HG02678 (cell line): ENCODE results near the gene ZNF235.
"Not testable (repeated sequence)": the region's sequence is repeated elsewhere in the genome, so short reads cannot be mapped to it uniquely, and the experiment has no call there.

Experiments used
- ATAC-seq: cut with Tn5 transposase; IDR thresholded peaks from one replicate; pipeline ENCODE4 v1.9.1; 2021; ENCODE audit warnings: mild to moderate bottlenecking, moderate library complexity; ENCODE audit not compliant: unreplicated experiment

The ZNF235 gene

GRCh38 chr19:44304659-44305193, at the start of gene ZNF235:
ZNF235 (minus strand) TSS chr19:44305025; CDS start chr19:44303404, 1,621 bp downstream.
- peak; percentile 94 for ATAC-seq

- no peak for ATAC-seq
Observed at GRCh38 chr19:44346556-44346955, 41.7 kb upstream of the ZNF235 start.

- ATAC-seq: no peak
Observed at GRCh38 chr19:44345959-44346358, 41.1 kb upstream of the ZNF235 start.

GRCh38 chr19:44344255-44344654, 39.4 kb upstream of the ZNF235 start:
- no peak for ATAC-seq

DNA sequence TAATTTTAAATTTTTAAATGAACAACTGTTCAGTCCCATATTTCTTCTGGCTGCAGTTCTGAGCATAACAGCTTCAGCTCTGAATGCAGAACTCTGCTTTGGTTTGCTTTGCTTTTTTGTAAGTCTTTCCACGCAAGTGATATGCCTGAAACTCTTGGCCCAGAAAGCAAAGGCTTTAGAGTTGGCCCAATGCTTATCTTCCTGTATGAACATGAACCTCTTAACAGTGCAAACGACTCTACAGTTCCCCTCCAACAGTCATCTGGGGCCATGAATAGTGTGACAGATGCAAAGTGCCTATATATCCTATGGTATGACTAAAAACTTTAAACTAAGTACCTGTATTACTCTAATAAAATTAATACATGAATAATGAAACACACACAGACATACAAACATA, 37.0 kb upstream of the ZNF235 start:
- no peak for ATAC-seq

GRCh38 chr19:44334639-44335038, 29.8 kb upstream of the ZNF235 start:
- not testable (repeated sequence) for ATAC-seq

DNA sequence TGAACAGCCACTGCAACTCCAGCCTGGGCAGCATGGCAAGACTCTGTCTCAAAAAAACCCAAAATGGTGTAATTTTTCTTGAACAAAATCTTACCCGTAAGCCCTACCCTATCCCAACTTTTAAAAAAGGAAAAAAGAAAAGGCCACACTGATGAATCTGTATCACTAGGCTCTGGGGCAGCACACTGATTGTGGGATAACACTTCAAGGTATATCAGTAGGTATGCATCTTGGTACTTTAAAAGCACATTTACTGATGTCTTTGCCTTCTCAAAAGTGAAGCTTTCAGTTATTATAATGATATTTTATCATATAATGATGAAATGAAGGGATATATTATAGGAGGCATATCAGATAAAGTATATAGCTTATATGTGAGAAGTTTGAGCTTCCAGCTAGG, 27.3 kb upstream of the ZNF235 start:
- no peak for ATAC-seq

GRCh38 chr19:44315883-44316282, 11.1 kb upstream of the ZNF235 start:
- no peak for ATAC-seq

DNA sequence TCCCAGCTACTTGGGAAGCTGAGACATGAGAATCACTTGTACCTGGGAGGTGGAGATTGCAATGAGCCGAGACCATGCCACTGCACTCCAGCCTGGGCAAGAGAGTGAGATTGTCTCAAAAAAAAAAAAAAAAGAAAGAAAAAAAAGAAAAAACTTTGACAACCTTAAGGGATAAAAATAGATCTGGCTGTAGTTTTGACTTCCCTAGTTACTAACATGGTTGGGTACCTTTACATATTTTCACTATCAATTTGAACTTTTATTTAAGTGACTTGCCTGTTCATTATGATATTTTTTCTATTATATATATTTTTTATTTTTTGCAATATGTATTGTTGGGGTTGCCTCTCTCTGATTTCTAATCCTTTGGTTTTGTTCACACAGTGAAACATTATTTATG, 8.4 kb upstream of the ZNF235 start:
- no peak for ATAC-seq

- no peak for ATAC-seq
Observed at GRCh38 chr19:44308011-44308410, 3.2 kb upstream of the ZNF235 start.

GRCh38 chr19:44306283-44306682, 1.5 kb upstream of the ZNF235 start:
- no peak for ATAC-seq

DNA sequence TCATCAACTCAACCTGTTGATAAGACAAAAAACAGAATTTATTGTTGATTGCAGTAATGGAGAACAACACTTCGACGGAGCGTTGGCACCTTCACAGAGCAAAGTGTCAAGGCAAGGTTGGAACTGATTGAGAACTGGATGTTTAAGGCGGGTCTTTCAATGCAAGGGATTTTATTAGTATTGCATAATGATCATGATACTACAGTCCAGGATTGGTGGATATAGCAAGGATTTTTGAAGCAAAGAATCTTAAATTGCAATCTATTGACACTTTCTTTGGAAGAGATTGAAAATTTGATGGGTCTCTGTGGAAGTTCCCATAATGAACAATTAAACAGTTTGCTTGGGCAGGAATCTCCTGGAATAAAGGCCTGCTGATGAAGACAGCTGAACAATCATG, 632 bp upstream of the ZNF235 start:
- no peak for ATAC-seq

DNA sequence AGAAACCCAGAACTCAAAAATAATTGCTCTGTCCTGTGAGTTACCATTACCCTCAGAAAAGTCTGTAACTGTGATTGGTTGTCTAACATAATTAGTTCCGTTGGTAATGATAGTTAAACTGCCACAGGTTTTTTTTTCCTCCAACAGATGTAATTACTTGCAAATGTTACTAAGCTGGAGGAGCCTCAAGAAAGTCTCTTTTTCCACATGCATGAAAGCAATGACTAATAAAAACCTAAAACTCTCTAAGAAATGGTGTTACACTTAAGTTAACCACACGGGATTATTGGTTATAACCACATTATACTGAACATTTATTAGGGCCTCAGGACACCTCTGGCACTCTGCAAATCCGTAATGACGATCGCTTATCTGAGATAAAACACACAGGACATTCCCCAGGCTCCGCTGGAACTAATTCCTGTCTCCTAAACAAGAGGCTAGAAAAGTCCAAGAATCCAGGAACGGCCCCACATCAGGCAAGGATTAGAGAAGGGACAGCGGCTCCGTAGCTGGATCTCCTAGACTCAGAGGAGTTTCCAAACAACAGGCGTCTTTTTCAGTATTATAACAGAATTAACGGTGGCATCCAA, 753 bp downstream of the ZNF235 start:
- peak; percentile 8 for ATAC-seq

GRCh38 chr19:44303320-44303719, 1.5 kb downstream of the ZNF235 start:
- ATAC-seq: no peak

DNA sequence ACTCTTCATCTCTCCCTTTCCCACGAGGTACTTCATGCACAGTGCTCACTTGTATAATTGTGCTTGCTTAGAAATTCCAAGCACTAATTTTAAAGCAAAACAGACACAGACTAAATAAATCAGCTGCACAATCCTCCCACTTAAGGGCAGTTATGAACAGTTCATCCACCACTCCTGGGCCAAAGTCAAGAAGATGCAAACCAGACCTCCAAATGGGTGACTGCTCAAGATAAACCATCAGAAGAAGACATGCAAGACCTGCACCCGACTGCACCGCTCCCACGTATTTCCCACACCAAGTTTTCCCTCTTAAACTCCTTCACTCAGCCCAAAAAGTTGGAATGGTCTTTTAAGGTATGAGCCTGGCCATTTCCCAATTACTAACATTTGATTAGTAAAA, 19.9 kb downstream of the ZNF235 start:
- no peak for ATAC-seq

GRCh38 chr19:44282846-44283245, 22.0 kb downstream of the ZNF235 start:
- ATAC-seq: no peak

GRCh38 chr19:44280916-44281315, 23.9 kb downstream of the ZNF235 start:
- no peak for ATAC-seq

GRCh38 chr19:44278181-44278690, 26.6 kb downstream of the ZNF235 start:
- ATAC-seq: no peak

DNA sequence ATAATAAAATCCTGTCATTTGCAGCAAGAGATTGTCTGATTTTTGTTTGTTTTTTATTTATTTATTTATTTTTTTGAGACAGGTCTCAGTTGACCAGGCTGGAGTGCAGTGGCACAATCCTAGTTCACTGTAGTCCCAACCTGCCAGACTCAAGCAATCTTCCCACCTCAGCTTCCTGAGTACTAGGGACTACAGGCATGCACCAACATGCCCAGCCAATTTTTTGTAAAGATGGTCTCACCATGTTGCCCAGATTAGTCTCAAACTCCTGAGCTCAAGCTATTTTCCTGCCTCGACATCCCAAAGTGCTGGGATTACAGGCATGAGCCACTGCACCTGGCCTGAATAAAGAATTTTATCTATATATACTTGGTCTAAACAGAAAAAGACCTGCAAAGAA, 27.5 kb downstream of the ZNF235 start:
- ATAC-seq: no peak

DNA sequence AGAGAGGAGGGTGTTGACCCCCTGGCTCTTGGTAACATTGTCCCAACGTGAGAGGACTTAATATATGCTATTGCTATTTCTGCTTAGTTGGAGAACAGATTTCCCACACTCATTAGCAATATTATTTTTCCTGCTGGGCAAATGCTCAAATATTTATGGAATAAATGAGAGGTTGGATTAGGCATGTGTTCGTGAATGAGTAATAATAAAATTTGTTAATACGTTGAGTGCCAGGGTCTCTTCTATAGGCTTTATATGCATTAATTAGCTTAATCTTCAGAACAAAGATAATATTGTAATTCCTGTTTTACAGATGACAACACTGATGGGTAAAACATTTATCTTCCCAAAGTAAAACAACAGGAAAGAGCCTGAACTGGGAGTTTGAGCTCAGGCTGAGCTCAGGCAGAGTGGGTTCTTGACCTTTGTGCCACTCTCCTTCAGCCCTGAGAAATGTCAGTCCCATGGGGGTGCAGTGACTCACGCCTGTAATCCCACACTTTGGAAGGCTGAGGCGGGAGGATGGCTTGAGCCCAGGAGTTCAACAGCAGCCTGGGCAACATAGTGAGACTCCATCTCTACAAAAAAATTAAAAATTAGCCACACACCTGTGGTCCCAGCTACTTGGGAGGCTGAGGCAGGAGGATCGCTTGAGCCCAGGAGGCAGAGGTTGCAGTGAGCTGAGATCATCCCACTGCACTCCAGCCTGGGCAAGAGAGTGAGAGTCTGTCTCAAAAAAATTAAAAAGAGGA, 44.0 kb downstream of the ZNF235 start:
- ATAC-seq: no peak

GRCh38 chr19:44260343-44260681, 44.5 kb downstream of the ZNF235 start:
- no peak for ATAC-seq

DNA sequence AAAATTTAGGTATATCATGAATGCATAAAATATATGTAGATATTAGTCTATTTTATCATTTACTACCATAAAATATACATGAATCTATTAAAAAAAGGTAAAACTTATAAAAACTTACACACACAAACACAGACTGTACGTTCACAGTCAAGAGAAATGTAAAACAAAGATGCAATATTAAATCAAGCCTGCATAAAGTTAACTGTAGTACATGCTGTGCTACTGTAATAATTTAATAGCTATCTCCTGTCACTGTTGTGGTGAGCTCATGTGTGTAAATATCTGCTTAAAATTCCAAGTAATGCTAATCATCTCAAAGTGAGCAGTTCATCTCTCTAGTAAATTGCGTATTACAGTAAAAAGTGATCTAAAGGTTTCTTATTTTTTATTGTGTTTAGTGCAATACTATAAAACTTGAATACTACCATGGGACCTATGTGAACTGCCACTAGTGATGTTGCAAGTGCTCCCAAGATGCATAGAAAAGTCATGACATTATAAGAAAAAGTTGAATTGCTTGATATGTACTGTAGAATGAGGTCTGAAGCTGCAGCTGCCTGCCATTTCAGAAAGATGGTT, 45.9 kb downstream of the ZNF235 start:
- ATAC-seq: no peak
